H1 (cell line): Measurements from ENCODE around the gene LIMK1. TPM values are rescaled to one million over a fixed set of nuclear protein-coding genes. Genes with fewer than 3 reads are reported as not detected.

Experiments used
- CTCF ChIA-PET: fragments of 300-600 bp; sonication (Branson Sonifier 250); formaldehyde crosslinking; loops from one replicate; lab custom pipeline; 2021; ENCODE audit not compliant: partially characterized antibody; lab: Charles Lee
- POLR2A ChIA-PET: fragments of 300-600 bp; sonication (Branson Sonifier 250); formaldehyde crosslinking; loops from one replicate; lab custom pipeline; 2021; ENCODE audit warnings: inconsistent platforms; ENCODE audit not compliant: partially characterized antibody; lab: Charles Lee
- DNase-seq, 2 experiments: peaks; one replicate each; pipeline versions ENCODE4 v3.0.0 to v3.0.0-alpha.2; 2010 to 2022; ENCODE audit warnings: low spot score in 2 of 2, low read depth in 1 of 2, mixed read lengths in 1 of 2
- FAIRE-seq: peaks from 2 replicates; lab custom pipeline; 2011; peaks lifted over from hg19 to GRCh38; lab: Jason Lieb, UNC
- H2AFZ ChIP-seq: 2 replicates; pipeline ENCODE4 v1.8.1; 2012; ENCODE audit warnings: low read length, inconsistent platforms
- H2AK5ac ChIP-seq: 2 replicates; pipeline ENCODE4 v1.6.1; 2013; ENCODE audit warnings: low read depth, low read length
- H2BK120ac ChIP-seq: replicated peaks from 2 replicates; pipeline ENCODE3; 2013; ENCODE audit warnings: low read depth, low read length, inconsistent platforms
- H2BK12ac ChIP-seq: 2 replicates; pipeline ENCODE4 v1.6.1; 2013; ENCODE audit warnings: low read depth, low read length
- H2BK15ac ChIP-seq: 2 replicates; pipeline ENCODE4 v1.6.1; 2013; ENCODE audit warnings: low read length
- H2BK20ac ChIP-seq: 2 replicates; pipeline ENCODE4 v1.6.1; 2013; ENCODE audit warnings: low read length
- H2BK5ac ChIP-seq: 2 replicates; pipeline ENCODE4 v1.6.1; 2013; ENCODE audit warnings: low read depth, low read length
- H3K14ac ChIP-seq: 2 replicates; pipeline ENCODE4 v1.6.1; 2013; ENCODE audit warnings: inconsistent platforms; ENCODE audit not compliant: insufficient read length
- H3K18ac ChIP-seq: 2 replicates; pipeline ENCODE4 v1.6.1; 2013; ENCODE audit warnings: low read length; ENCODE audit errors: extremely low read depth
- H3K23ac ChIP-seq: 2 replicates; pipeline ENCODE4 v1.6.1; 2013; ENCODE audit warnings: inconsistent platforms; ENCODE audit not compliant: insufficient read length
- H3K23me2 ChIP-seq: 2 replicates; pipeline ENCODE4 v1.6.1; 2013; ENCODE audit warnings: low read depth, low read length
- H3K27ac ChIP-seq: 2 replicates; pipeline ENCODE4 v1.6.1; 2011; ENCODE audit warnings: low read depth, low read length, inconsistent platforms
- H3K27me3 ChIP-seq, 4 experiments: replicated peaks in 1 of 4; 1 replicate in 1 of 4; 2 replicates in 3 of 4; pipeline versions ENCODE4 v1.6.1 to v1.8.1; 2011 to 2013; ENCODE audit warnings: low read length in 3 of 4, mild to moderate bottlenecking in 3 of 4, inconsistent platforms in 2 of 4, mixed read lengths in 2 of 4, moderate library complexity in 1 of 4; ENCODE audit not compliant: control insufficient read depth in 3 of 4, insufficient read depth in 3 of 4; ENCODE audit errors: extremely low read depth in 1 of 4
- H3K36me3 ChIP-seq, 4 experiments: 2 replicates each; pipeline versions ENCODE4 v1.6.1 to v1.8.1; 2011 to 2013; ENCODE audit warnings: mild to moderate bottlenecking in 4 of 4, low read length in 3 of 4, moderate library complexity in 2 of 4, control low read depth in 1 of 4, inconsistent platforms in 1 of 4; ENCODE audit not compliant: insufficient read depth in 4 of 4, control insufficient read depth in 2 of 4
- H3K4ac ChIP-seq: replicated peaks from 2 replicates; pipeline ENCODE3; 2013; ENCODE audit warnings: low read length, low read depth, mixed read lengths, inconsistent platforms; ENCODE audit not compliant: insufficient read length
- H3K4me1 ChIP-seq, 4 experiments: replicated peaks in 1 of 4; 1 replicate in 1 of 4; 2 replicates in 3 of 4; pipeline versions ENCODE4 v1.6.1 to v1.8.1; 2011 to 2013; ENCODE audit warnings: low read length in 3 of 4, inconsistent platforms in 2 of 4, mixed read lengths in 1 of 4; ENCODE audit not compliant: insufficient read depth in 4 of 4, control insufficient read depth in 3 of 4
- H3K4me2 ChIP-seq, 2 experiments: 2 replicates each; pipeline versions ENCODE4 v1.6.1 to v1.8.1; 2011 to 2013; ENCODE audit warnings: low read depth in 2 of 2, low read length in 2 of 2, control low read depth in 1 of 2, inconsistent platforms in 1 of 2, mild to moderate bottlenecking in 1 of 2; ENCODE audit not compliant: insufficient read depth in 1 of 2
- H3K4me3 ChIP-seq, 4 experiments: fragments of 200-600, 300-600 bp in 1 of 4; sonication (generic), shearing (Covaris generic), sonication (Bioruptor Twin) in 1 of 4; 2 replicates each; pipeline versions ENCODE4 v1.5.1 to v1.8.1; 2011 to 2016; ENCODE audit warnings: low read length in 4 of 4, low read depth in 3 of 4, control low read depth in 2 of 4, inconsistent platforms in 2 of 4, mild to moderate bottlenecking in 2 of 4, mixed read lengths in 1 of 4, moderate library complexity in 1 of 4; ENCODE audit not compliant: insufficient read depth in 2 of 4; ENCODE audit errors: extremely low read depth in 1 of 4
- H3K56ac ChIP-seq: replicated peaks from 2 replicates; pipeline ENCODE3; 2013; ENCODE audit warnings: low read depth, mild to moderate bottlenecking, mixed read lengths, low read length, inconsistent platforms; ENCODE audit not compliant: insufficient read length
- H3K79me1 ChIP-seq: 2 replicates; pipeline ENCODE4 v1.6.1; 2013; ENCODE audit warnings: low read depth, low read length, control low read depth
- H3K79me2 ChIP-seq, 2 experiments: 2 replicates each; pipeline versions ENCODE4 v1.6.1 to v1.8.1; 2012 to 2013; ENCODE audit warnings: low read length in 2 of 2, mild to moderate bottlenecking in 2 of 2, inconsistent platforms in 1 of 2; ENCODE audit not compliant: insufficient read depth in 2 of 2, control insufficient read depth in 1 of 2
- H3K9ac ChIP-seq, 4 experiments: replicated peaks in 1 of 4; 1 replicate in 1 of 4; 2 replicates in 3 of 4; pipeline versions ENCODE4 v1.6.1 to v1.8.1; 2011 to 2013; ENCODE audit warnings: low read depth in 3 of 4, low read length in 3 of 4, control low read depth in 2 of 4, mild to moderate bottlenecking in 2 of 4, moderate library complexity in 2 of 4, inconsistent platforms in 1 of 4; ENCODE audit errors: extremely low read depth in 1 of 4
- H3K9me3 ChIP-seq, 2 experiments: 2 replicates each; pipeline versions ENCODE4 v1.6.1 to v1.8.1; 2012 to 2013; ENCODE audit warnings: mild to moderate bottlenecking in 2 of 2, moderate library complexity in 2 of 2, control low read depth in 1 of 2, inconsistent platforms in 1 of 2, low read depth in 1 of 2, low read length in 1 of 2, mixed read lengths in 1 of 2; ENCODE audit not compliant: insufficient read depth in 2 of 2
- H4K20me1 ChIP-seq, 2 experiments: replicated peaks in 1 of 2; 2 replicates each; pipeline versions ENCODE3 to v1.8.1; 2011 to 2013; ENCODE audit warnings: inconsistent platforms in 2 of 2, low read length in 2 of 2, mild to moderate bottlenecking in 1 of 2; ENCODE audit not compliant: insufficient read depth in 2 of 2, control insufficient read depth in 1 of 2
- H4K5ac ChIP-seq: 2 replicates; pipeline ENCODE4 v1.6.1; 2013; ENCODE audit warnings: low read length, low read depth, mixed read lengths, inconsistent platforms; ENCODE audit not compliant: insufficient read length
- H4K8ac ChIP-seq: 2 replicates; pipeline ENCODE4 v1.8.0; 2013; ENCODE audit warnings: mild to moderate bottlenecking, moderate library complexity, low read length, inconsistent platforms; ENCODE audit not compliant: insufficient read depth; ENCODE audit errors: extremely low read depth
- H4K91ac ChIP-seq: replicated peaks from 2 replicates; pipeline ENCODE3; 2013; ENCODE audit warnings: low read length, mixed read lengths, inconsistent platforms; ENCODE audit not compliant: insufficient read length
- RAD21 ChIP-seq, 2 experiments: IDR thresholded peaks in 1 of 2; conservative IDR thresholded peaks in 1 of 2; 2 replicates each; pipeline ENCODE4 v1.6.1; 2011; ENCODE audit warnings: low read depth in 2 of 2, low read length in 2 of 2, improper control_type of control experiment in 1 of 2, inconsistent platforms in 1 of 2, mild to moderate bottlenecking in 1 of 2, moderate library complexity in 1 of 2
- SAP30 ChIP-seq: fragments of 300-600 bp; sonication (generic); IDR thresholded peaks from 2 replicates; pipeline ENCODE4 v1.7.1; 2012; ENCODE audit warnings: low read length, moderate library complexity, mild to moderate bottlenecking, inconsistent platforms; ENCODE audit not compliant: insufficient read depth, insufficient replicate concordance
- SP4 ChIP-seq: IDR thresholded peaks from 2 replicates; pipeline ENCODE4 v1.6.1; 2012; ENCODE audit warnings: low read length, inconsistent platforms
- WGBS, 2 experiments: shearing (Covaris generic) in 1 of 2; methylation state at CpG; one replicate each; pipeline versions ENCODE4 v1.1.6 to v1.1.7; 2013 to 2015; ENCODE audit warnings: low lambda C conversion rate in 2 of 2, mixed read lengths in 2 of 2, inconsistent platforms in 1 of 2, low coverage in 1 of 2, missing lambda C conversion rate in 1 of 2; ENCODE audit not compliant: insufficient replicate concordance in 2 of 2, insufficient coverage in 1 of 2, insufficient read length in 1 of 2; ENCODE audit errors: extremely low coverage in 1 of 2, missing lambda C conversion rate in 1 of 2; 5-methylcytosine and 5-hydroxymethylcytosine counted together
- polyA plus RNA-seq, 7 experiments: library from polyadenylated mRNA; depleted of rRNA in 3 of 7; stranded (reverse) in 5 of 7; unstranded in 2 of 7; fragments of >200 nt in 5 of 7; fragments of 200-250 nt in 2 of 7; gene quantifications; 1 replicate in 5 of 7; 2 replicates in 1 of 7; 4 replicates in 1 of 7; pipeline versions ENCODE4 v1.2.1 to v1.2.3, GENCODE V29; 2011 to 2013; ENCODE audit warnings: missing spikeins in 2 of 7, mixed read lengths in 2 of 7
- total RNA-seq: library from RNA; stranded (reverse); fragmentation: NEBNext Ultra II Directional; extraction: Animal tissue kit (Norgen Biotek cat#: 25700); gene quantifications from 2 replicates; pipeline ENCODE4 v1.2.1, GENCODE V29; 2021

Gene LIMK1
- total and polyA plus RNA-seq, 2 of the 8 experiments (the other 6 are each of a cell fraction or from before 2014, with no cell fraction given) = 93.5 to 108 TPM

GRCh38 chr7:74121401-74122249 is 38.0 kb downstream of the LIMK1 start:
- CTCF ChIA-PET = interaction anchor here (1.5 to 2.2 kb wide), 4 partner anchors 9 to 62 kb away, joined by 4 to 7 read pairs (median 5); no protein-coding TSS in a partner anchor
- no peak overlapping the region for H3K23ac ChIP-seq

More at GRCh38 chr7:74121401-74122249, 38.0 kb downstream of the LIMK1 start:
- Histone ChIP-seq H3K36me3 (peaks cover 2 to 24% (median 12%) of the 10 kb centered on the region in 4 experiments; a peak in 5 of 8 replicates), H2BK12ac (no peak overlapping the region), H3K14ac (no peak overlapping the region), H2AK5ac (no peak overlapping the region), H3K9me3 (no peaks in the 10 kb centered on the region), H3K56ac (no peak overlapping the region), H3K4me3 (no peak overlapping the region), H3K23me2 (no peaks in the 10 kb centered on the region), H4K8ac (no peak overlapping the region), H3K79me1 (no peaks in the 10 kb centered on the region), H2BK15ac (no peak overlapping the region), H3K9ac (no peak overlapping the region), H3K18ac (no peak overlapping the region), H3K4me1 (no peaks in the 10 kb centered on the region), H4K20me1 (peaks cover 0 to 2% of the 10 kb centered on the region in 2 experiments), H2BK120ac (no peak overlapping the region), H3K4ac (no peak overlapping the region), H3K4me2 (no peak overlapping the region), H2BK5ac (no peak overlapping the region), H4K5ac (no peak overlapping the region), H4K91ac (no peak overlapping the region), H3K79me2 (no peaks in the 10 kb centered on the region), H3K27ac (no peak overlapping the region), H2BK20ac (no peak overlapping the region), H2AFZ (no peak overlapping the region), H3K27me3 (no peaks in the 10 kb centered on the region)
- POLR2A ChIA-PET = interaction anchor here (0.7 kb wide), 1 partner anchor 62 kb away, joined by 3 read pairs; no protein-coding TSS in a partner anchor
- TF ChIP-seq SAP30 (no peak), RAD21 (IDR thresholded peaks at IDR 0.05 in 1 of 2, conservative IDR thresholded peaks at IDR 0.05 in 1 of 2; ENCODE audit: low read depth in 2 of 2, low read length in 2 of 2) (no peak), SP4 (no peak)
- FAIRE-seq = no peak
- WGBS, 2 experiments = 90% methylated on average over 26 of the region's 26 CpGs; no CpG with 5 or more reads in 1 of the 2 experiments
- DNase-seq = no peak
